K562 (cell line): ENCODE data around the gene RBBP4. TPM values are rescaled to one million over a fixed set of nuclear protein-coding genes. Genes with fewer than 3 reads are reported as not detected.

Source experiments
- ARHGAP35 ChIP-seq: fragments of 450-650 bp; IDR thresholded peaks from 2 replicates; pipeline ENCODE4 v1.6.1; 2018; ENCODE audit not compliant: partially characterized antibody
- ARID1B ChIP-seq: fragments of 450-650 bp; IDR thresholded peaks from 2 replicates; pipeline ENCODE4 v1.6.1; 2016; ENCODE audit warnings: antibody characterized with exemption, mild to moderate bottlenecking, inconsistent platforms
- ATF7 ChIP-seq: fragments of 450-650 bp; IDR thresholded peaks from 2 replicates; pipeline ENCODE4 v1.7.1; 2014; ENCODE audit warnings: mild to moderate bottlenecking, moderate library complexity
- CHD2 ChIP-seq: IDR thresholded peaks from 2 replicates; pipeline ENCODE4 v1.6.1; 2011; ENCODE audit warnings: low read depth, low read length
- CREB1 ChIP-seq, 2 experiments: sonication (generic) in 1 of 2; formaldehyde crosslinking in 1 of 2; IDR thresholded peaks; 2 replicates each; pipeline versions ENCODE4 v1.6.1 to v1.8.0; 2012 to 2022; ENCODE audit warnings: inconsistent platforms in 1 of 2, mild to moderate bottlenecking in 1 of 2, missing genetic modification reagents in 1 of 2, moderate library complexity in 1 of 2
- GTF2F1 ChIP-seq: IDR thresholded peaks from 2 replicates; pipeline ENCODE4 v1.6.1; 2011; ENCODE audit warnings: low read depth, low read length, improper control_type of control experiment
- HIVEP1 ChIP-seq: fragments of 250-450 bp; sonication (Bioruptor Pico); IDR thresholded peaks from 2 replicates; pipeline ENCODE4 v1.4.0; 2020; ENCODE audit warnings: mild to moderate bottlenecking
- MTA1 ChIP-seq: fragments of 450-650 bp; IDR thresholded peaks from 2 replicates; pipeline ENCODE4 v1.6.1; 2017; ENCODE audit warnings: borderline replicate concordance
- MYNN ChIP-seq, 2 experiments: sonication (generic); formaldehyde crosslinking in 1 of 2; IDR thresholded peaks; 2 replicates each; pipeline versions ENCODE4 v1.5.0 to v1.6.1; 2016 to 2020; ENCODE audit warnings: antibody characterized with exemption in 1 of 2, missing genetic modification reagents in 1 of 2
- NR2C2 ChIP-seq, 2 experiments: fragments of 200-800 bp in 1 of 2; sonication (Bioruptor generic) in 1 of 2; sonication (generic) in 1 of 2; formaldehyde crosslinking in 1 of 2; IDR thresholded peaks; 2 replicates each; pipeline versions ENCODE4 v1.6.1 to v1.8.0; 2016 to 2022; ENCODE audit warnings: mild to moderate bottlenecking in 1 of 2, missing compliant biosample characterization in 1 of 2, missing genetic modification characterization in 1 of 2, missing genetic modification reagents in 1 of 2
- PTTG1 ChIP-seq: fragments of 450-650 bp; IDR thresholded peaks from 2 replicates; pipeline ENCODE4 v1.6.1; 2016; ENCODE audit warnings: low read depth, mild to moderate bottlenecking, missing genetic modification characterization, missing compliant biosample characterization
- RNF219 ChIP-seq: fragments of 250-450 bp; sonication (Bioruptor Pico); IDR thresholded peaks from 2 replicates; pipeline ENCODE4 v1.5.0; 2022; ENCODE audit warnings: mild to moderate bottlenecking
- SMAD4 ChIP-seq: fragments of 250-450 bp; sonication (Bioruptor Pico); conservative IDR thresholded peaks from 2 replicates; pipeline ENCODE4 v1.8.0; 2021; ENCODE audit warnings: inconsistent platforms, mild to moderate bottlenecking, moderate library complexity
- SPI1 ChIP-seq: IDR thresholded peaks from 2 replicates; pipeline ENCODE4 v1.6.1; 2011; ENCODE audit warnings: low read depth, low read length, control low read depth, borderline replicate concordance
- TBL1XR1 ChIP-seq, 2 experiments: IDR thresholded peaks; 2 replicates each; pipeline ENCODE4 v1.6.1; 2012; ENCODE audit warnings: improper control_type of control experiment in 2 of 2, low read length in 2 of 2, mild to moderate bottlenecking in 1 of 2
- TRIM25 ChIP-seq: fragments of 450-650 bp; IDR thresholded peaks from 2 replicates; pipeline ENCODE4 v1.7.0; 2016; ENCODE audit warnings: borderline replicate concordance
- VEZF1 ChIP-seq: fragments of 200-800 bp; sonication (Bioruptor generic); IDR thresholded peaks from 2 replicates; pipeline ENCODE4 v1.6.1; 2017; ENCODE audit warnings: missing genetic modification characterization, missing compliant biosample characterization
- ZNF224 ChIP-seq: sonication (generic); formaldehyde crosslinking; IDR thresholded peaks from 2 replicates; pipeline ENCODE4 v1.8.0; 2022; ENCODE audit warnings: mild to moderate bottlenecking, missing genetic modification reagents
- ZNF384 ChIP-seq: IDR thresholded peaks from 2 replicates; pipeline ENCODE4 v1.6.1; 2012; ENCODE audit warnings: low read depth, low read length, improper control_type of control experiment
- ZNF696 ChIP-seq: fragments of 250-450 bp; sonication (Bioruptor Pico); conservative IDR thresholded peaks from 2 replicates; pipeline ENCODE4 v1.4.0; 2020; ENCODE audit warnings: mild to moderate bottlenecking, moderate library complexity
- polyA plus RNA-seq, 8 experiments: library from polyadenylated mRNA; depleted of rRNA in 4 of 8; stranded (reverse) in 5 of 8; unstranded in 3 of 8; fragments of >200 nt; fragmentation: Nextera tagmentation in 2 of 8; fragmentation: Illumina TruSeq in 1 of 8; extraction: Ambion mirVana in 2 of 8; extraction: Trizol in 1 of 8; gene quantifications; 2 replicates each; pipeline versions ENCODE4 v1.2.1 to v1.2.3, GENCODE V29; 2011 to 2014; ENCODE audit warnings: inconsistent platforms in 1 of 8, missing spikeins in 1 of 8
- total RNA-seq, 7 experiments: library from RNA; depleted of rRNA in 6 of 7; stranded (reverse); fragments of >200 nt in 6 of 7; fragmentation: Illumina TruSeq in 2 of 7; extraction: Trizol in 2 of 7; gene quantifications; 2 replicates each; pipeline versions ENCODE4 v1.2.1 to v1.2.3, GENCODE V29; 2011 to 2021; ENCODE audit warnings: low replicate concordance in 1 of 7

Gene RBBP4
- total and polyA plus RNA-seq, 9 of the 15 experiments (the other 6 are each of a cell fraction or from before 2014, with no cell fraction given), result 185 to 409 (median 259) TPM

GRCh38 chr1:32716312-32717148 lies 65.5 kb downstream of the RBBP4 start (continued):
- TF ChIP-seq ATF7 (peak; percentile 69), TBL1XR1 (IDR thresholded peaks at IDR 0.05; ENCODE audit: low read length in 2 of 2) (peak; percentile 28 to 71; a peak in 1 of 4 replicates), PTTG1 (tag) (no peak), ZNF696 (CRISPR knock-in tag) (no peak), ZNF224 (0 out of 2 replicates have a peak, but pooled peaks have one; percentile 31), GTF2F1 (0 out of 2 replicates have a peak, but pooled peaks have one; percentile 26), ARID1B (peak; percentile 27), TRIM25 (no peak), RNF219 (CRISPR knock-in tag) (no peak), MYNN (IDR thresholded peaks at IDR 0.05) (0 out of 2 replicates have a peak, but pooled peaks have one; percentile 5), MYNN (CRISPR knock-in tag; IDR thresholded peaks at IDR 0.05) (no peak), NR2C2 (CRISPR knock-in tag; IDR thresholded peaks at IDR 0.05) (peak; percentile 55; the same call in 1 of the 2 replicates), NR2C2 (tag; IDR thresholded peaks at IDR 0.05) (no peak), SMAD4 (CRISPR knock-in tag) (no peak; the same call in 1 of the 2 replicates), VEZF1 (CRISPR knock-in tag) (peak; percentile 56; the same call in 1 of the 2 replicates), CREB1 (IDR thresholded peaks at IDR 0.05) (no peak), CREB1 (CRISPR knock-in tag; IDR thresholded peaks at IDR 0.05) (0 out of 2 replicates have a peak, but pooled peaks have one; percentile 4), HIVEP1 (CRISPR knock-in tag) (0 out of 2 replicates have a peak, but pooled peaks have one; percentile 8), CHD2 (peak; percentile 71), ARHGAP35 (no peak), MTA1 (0 out of 2 replicates have a peak, but pooled peaks have one; percentile 45), SPI1 (peak; percentile 58; the same call in 1 of the 2 replicates), ZNF384 (peak; percentile 28; the same call in 1 of the 2 replicates)
